Measurements from ENCODE around the gene MED14. TPM values are rescaled to one million over a fixed set of nuclear protein-coding genes. Genes with fewer than 3 reads are reported as not detected.
A peak's percentile ranks its signal among the peaks of the same experiment; 100 is the strongest.

The MED14 gene
- total and polyA plus RNA-seq, 10 of the 15 experiments (the other 5 are each of a cell fraction or from before 2014, with no cell fraction given) = 8.8 to 99.4 (median 29.4) TPM

DNA sequence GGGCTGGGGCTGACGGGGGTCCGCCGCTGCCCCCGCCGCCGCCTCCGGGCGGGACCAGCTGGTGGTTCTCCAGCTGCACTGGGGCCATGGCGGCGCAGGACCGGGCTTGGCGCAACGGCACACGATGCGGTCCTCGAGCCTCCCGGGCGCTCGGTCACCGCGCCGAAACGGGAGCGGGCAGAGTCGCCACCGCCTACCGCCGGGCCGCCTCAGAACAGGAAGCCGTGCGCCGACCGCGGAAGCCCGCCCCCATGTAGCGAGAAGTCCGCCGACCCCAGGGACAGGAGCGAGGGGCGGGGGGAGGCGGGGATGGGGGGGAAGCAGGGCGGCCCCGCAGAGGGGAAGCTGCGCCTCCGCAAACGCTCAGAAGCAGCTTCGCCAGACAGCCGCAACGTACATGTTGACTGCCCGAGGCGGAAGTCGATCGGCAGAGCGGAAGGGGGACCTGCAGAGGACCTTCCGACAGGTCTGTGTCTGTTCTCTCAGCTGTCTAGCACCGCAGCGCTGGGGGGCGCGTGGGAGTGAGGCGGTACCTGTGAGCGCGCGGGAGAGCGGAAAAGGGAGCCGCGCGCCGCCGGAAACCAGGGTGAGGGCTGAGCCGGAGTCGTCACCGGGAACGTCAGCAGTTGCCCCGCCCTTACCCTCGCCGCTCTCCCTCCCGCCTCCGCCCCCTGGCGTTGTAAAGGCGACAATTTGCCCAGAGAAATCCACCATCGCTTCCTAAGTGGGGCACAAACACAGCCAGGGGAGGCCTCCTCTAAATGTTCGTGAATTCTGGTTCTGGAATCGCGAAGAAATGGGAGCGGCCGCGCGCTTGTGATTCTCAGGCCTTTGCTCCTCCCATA lies at the start of gene MED14 (continued):
- TF ChIP-seq, protein P1, sequence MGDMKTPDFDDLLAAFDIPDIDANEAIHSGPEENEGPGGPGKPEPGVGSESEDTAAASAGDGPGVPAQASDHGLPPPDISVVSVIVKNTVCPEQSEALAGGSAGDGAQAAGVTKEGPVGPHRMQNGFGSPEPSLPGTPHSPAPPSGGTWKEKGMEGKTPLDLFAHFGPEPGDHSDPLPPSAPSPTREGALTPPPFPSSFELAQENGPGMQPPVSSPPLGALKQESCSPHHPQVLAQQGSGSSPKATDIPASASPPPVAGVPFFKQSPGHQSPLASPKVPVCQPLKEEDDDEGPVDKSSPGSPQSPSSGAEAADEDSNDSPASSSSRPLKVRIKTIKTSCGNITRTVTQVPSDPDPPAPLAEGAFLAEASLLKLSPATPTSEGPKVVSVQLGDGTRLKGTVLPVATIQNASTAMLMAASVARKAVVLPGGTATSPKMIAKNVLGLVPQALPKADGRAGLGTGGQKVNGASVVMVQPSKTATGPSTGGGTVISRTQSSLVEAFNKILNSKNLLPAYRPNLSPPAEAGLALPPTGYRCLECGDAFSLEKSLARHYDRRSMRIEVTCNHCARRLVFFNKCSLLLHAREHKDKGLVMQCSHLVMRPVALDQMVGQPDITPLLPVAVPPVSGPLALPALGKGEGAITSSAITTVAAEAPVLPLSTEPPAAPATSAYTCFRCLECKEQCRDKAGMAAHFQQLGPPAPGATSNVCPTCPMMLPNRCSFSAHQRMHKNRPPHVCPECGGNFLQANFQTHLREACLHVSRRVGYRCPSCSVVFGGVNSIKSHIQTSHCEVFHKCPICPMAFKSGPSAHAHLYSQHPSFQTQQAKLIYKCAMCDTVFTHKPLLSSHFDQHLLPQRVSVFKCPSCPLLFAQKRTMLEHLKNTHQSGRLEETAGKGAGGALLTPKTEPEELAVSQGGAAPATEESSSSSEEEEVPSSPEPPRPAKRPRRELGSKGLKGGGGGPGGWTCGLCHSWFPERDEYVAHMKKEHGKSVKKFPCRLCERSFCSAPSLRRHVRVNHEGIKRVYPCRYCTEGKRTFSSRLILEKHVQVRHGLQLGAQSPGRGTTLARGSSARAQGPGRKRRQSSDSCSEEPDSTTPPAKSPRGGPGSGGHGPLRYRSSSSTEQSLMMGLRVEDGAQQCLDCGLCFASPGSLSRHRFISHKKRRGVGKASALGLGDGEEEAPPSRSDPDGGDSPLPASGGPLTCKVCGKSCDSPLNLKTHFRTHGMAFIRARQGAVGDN (IDR thresholded peaks at IDR 0.05) = no peak
- no peak for TF ChIP-seq RBBP5 (conservative IDR thresholded peaks at IDR 0.05)
- TF ChIP-seq NFIC (IDR thresholded peaks at IDR 0.05; ENCODE audit: low read depth, low read length) = no peak
- TF ChIP-seq RAD21 (IDR thresholded peaks at IDR 0.05; ENCODE audit: insufficient read depth, low read depth, low read length) = no peak
- TF ChIP-seq RELA (IDR thresholded peaks at IDR 0.05; ENCODE audit: borderline replicate concordance, partially characterized antibody) = no peak
- peak; percentile 30 for TF ChIP-seq BACH1 (IDR thresholded peaks at IDR 0.05; ENCODE audit: borderline replicate concordance)
- TF ChIP-seq SIX5 (IDR thresholded peaks at IDR 0.05; ENCODE audit: low read depth, low read length, severe bottlenecking) = no peak
- no peak for TF ChIP-seq CEBPB (IDR thresholded peaks at IDR 0.05; ENCODE audit: borderline replicate concordance in 1 of 2, low read depth in 2 of 2, low read length in 2 of 2)
- TF ChIP-seq SUPT20H (IDR thresholded peaks at IDR 0.05; ENCODE audit: borderline replicate concordance, control insufficient read depth, low read depth, low read length) = no peak
- TF ChIP-seq PML (IDR thresholded peaks at IDR 0.05; ENCODE audit: low read length) = no peak; the same call in 1 of the 2 replicates
- TF ChIP-seq TCF7 (IDR thresholded peaks at IDR 0.05; ENCODE audit: borderline replicate concordance) = no peak
- TF ChIP-seq HDAC2 (IDR thresholded peaks at IDR 0.05) = no peak

Data from GM12878 (cell line).